HepG2 (cell line): Measurements from ENCODE around the gene PLD3. TPM values are rescaled to one million over a fixed set of nuclear protein-coding genes. Genes with fewer than 3 reads are reported as not detected.

Experiments used
- ATAC-seq: fragments of 200-7000 bp; cut with Tn5 transposase; 3 replicates; pipeline ENCODE4 v1.9.1; 2020; ENCODE audit warnings: mild to moderate bottlenecking, moderate library complexity
- BruUV-seq: library from RNA; stranded (reverse); fragments of 400-500 nt; replicated peaks from 2 replicates; lab custom pipeline; 2021; lab: Mats Ljungman, UMichigan
- CTCF ChIA-PET: fragments of 300-600 bp; formaldehyde crosslinking; extraction: SDS; loops from one replicate; lab custom pipeline; 2021; ENCODE audit warnings: low total read pairs, inconsistent platforms, low intra/inter-chr PET ratio; lab: Yijun Ruan, JAX
- POLR2A ChIA-PET: fragments of 350-600 bp; sonication (Branson Sonifier 250); formaldehyde crosslinking; loops from one replicate; lab custom pipeline; 2020; ENCODE audit warnings: antibody characterized with exemption, inconsistent platforms; lab: Yijun Ruan, JAX
- DNase-seq: peaks from one replicate; pipeline ENCODE4 v3.0.0-alpha.2; 2015; ENCODE audit warnings: low spot score
- FAIRE-seq: peaks from 3 replicates; lab custom pipeline; 2011; peaks lifted over from hg19 to GRCh38; lab: Jason Lieb, UNC
- H2AFZ ChIP-seq: one replicate; pipeline ENCODE4 v1.6.1; 2011; ENCODE audit warnings: low read length, inconsistent platforms
- H3K27ac ChIP-seq: fragments of 300-600 bp; 3 replicates; pipeline ENCODE4 v1.8.0; 2011; ENCODE audit warnings: mixed run types, mild to moderate bottlenecking, mixed read lengths, low read length, inconsistent platforms; ENCODE audit not compliant: insufficient read depth; ENCODE audit errors: extremely low read length
- H3K27me3 ChIP-seq, 2 experiments: fragments of 200-600 bp in 1 of 2; 2 replicates in 1 of 2; 3 replicates in 1 of 2; pipeline versions ENCODE4 v1.6.0 to v1.8.0; 2011; ENCODE audit warnings: low read length in 2 of 2, mild to moderate bottlenecking in 2 of 2, moderate library complexity in 2 of 2, inconsistent platforms in 1 of 2; ENCODE audit not compliant: insufficient read depth in 2 of 2, control insufficient read depth in 1 of 2
- H3K36me3 ChIP-seq, 2 experiments: fragments of 200-600 bp in 1 of 2; replicated peaks in 1 of 2; 2 replicates in 1 of 2; 3 replicates in 1 of 2; pipeline versions ENCODE4 v1.5.1 to v1.8.0; 2011; ENCODE audit warnings: low read length in 2 of 2, inconsistent platforms in 1 of 2; ENCODE audit not compliant: insufficient read depth in 2 of 2, control insufficient read depth in 1 of 2
- H3K4me1 ChIP-seq: 2 replicates; pipeline ENCODE4 v1.5.1; 2012; ENCODE audit warnings: low read length, inconsistent platforms; ENCODE audit not compliant: insufficient read depth
- H3K4me2 ChIP-seq: 2 replicates; pipeline ENCODE4 v1.6.0; 2011; ENCODE audit warnings: low read depth, low read length, inconsistent platforms
- H3K4me3 ChIP-seq, 3 experiments: fragments of 200-600 bp in 1 of 3; sonication (generic), shearing (Covaris generic) in 1 of 3; replicated peaks in 1 of 3; 2 replicates each; pipeline ENCODE4 v1.5.1; 2011 to 2016; ENCODE audit warnings: low read length in 3 of 3, inconsistent platforms in 2 of 3, low read depth in 2 of 3, mild to moderate bottlenecking in 2 of 3, control low read depth in 1 of 3, mixed read lengths in 1 of 3; ENCODE audit not compliant: insufficient read depth in 1 of 3
- H3K79me2 ChIP-seq: one replicate; pipeline ENCODE4 v1.6.1; 2011; ENCODE audit warnings: low read length, inconsistent platforms; ENCODE audit not compliant: insufficient read depth
- H3K9ac ChIP-seq: 2 replicates; pipeline ENCODE4 v1.6.0; 2011; ENCODE audit warnings: mild to moderate bottlenecking, low read depth, low read length, inconsistent platforms; ENCODE audit not compliant: insufficient read depth
- H3K9me3 ChIP-seq: 2 replicates; pipeline ENCODE4 v1.5.1; 2012; ENCODE audit warnings: mild to moderate bottlenecking, low read length
- H4K20me1 ChIP-seq: 2 replicates; pipeline ENCODE4 v1.6.0; 2011; ENCODE audit warnings: inconsistent platforms, mild to moderate bottlenecking, low read length, moderate library complexity; ENCODE audit not compliant: insufficient read depth
- CEBPG ChIP-seq: IDR thresholded peaks from 2 replicates; pipeline ENCODE4 v1.6.1; 2016
- GATAD2A ChIP-seq: IDR thresholded peaks from 2 replicates; pipeline ENCODE4 v1.6.1; 2016
- MAFK ChIP-seq, 2 experiments: IDR thresholded peaks in 1 of 2; conservative IDR thresholded peaks in 1 of 2; 2 replicates each; pipeline ENCODE4 v1.6.1; 2011; ENCODE audit warnings: improper control_type of control experiment in 2 of 2, low read length in 2 of 2
- ZC3H4 ChIP-seq: sonication (generic); formaldehyde crosslinking; IDR thresholded peaks from 2 replicates; pipeline ENCODE4 v1.4.0; 2020; ENCODE audit warnings: missing genetic modification reagents, borderline replicate concordance
- ZFP36 ChIP-seq: fragments of 150-350 bp; IDR thresholded peaks from 2 replicates; pipeline ENCODE4 v1.6.1; 2018; ENCODE audit warnings: borderline replicate concordance, low read length, low read depth; ENCODE audit not compliant: partially characterized antibody
- ZMYM3 ChIP-seq: sonication (generic); formaldehyde crosslinking; IDR thresholded peaks from 2 replicates; pipeline ENCODE4 v1.5.1; 2020; ENCODE audit warnings: mild to moderate bottlenecking, missing genetic modification reagents
- ZNF3 ChIP-seq: IDR thresholded peaks from 2 replicates; pipeline ENCODE4 v1.7.0; 2017; ENCODE audit warnings: inconsistent platforms
- ZNF343 ChIP-seq: sonication (generic); formaldehyde crosslinking; IDR thresholded peaks from 2 replicates; pipeline ENCODE4 v1.4.0; 2020; ENCODE audit warnings: mild to moderate bottlenecking, missing genetic modification reagents
- ZNF460 ChIP-seq: sonication (generic); formaldehyde crosslinking; IDR thresholded peaks from 2 replicates; pipeline ENCODE4 v1.5.1; 2020; ENCODE audit warnings: missing genetic modification reagents, mild to moderate bottlenecking, borderline replicate concordance
- WGBS: methylation state at CpG from one replicate; pipeline ENCODE4 v1.1.6; 2017; ENCODE audit warnings: low lambda C conversion rate; 5-methylcytosine and 5-hydroxymethylcytosine counted together
- in situ Hi-C: cut with HindIII; loops from 2 replicates; pipeline ENCODE4 v1.10.0; 2017; ENCODE audit warnings: low pct_unique_long_range_greater_than_20kb; ENCODE audit not compliant: extremely low pct_ligation_motif_present
- intact Hi-C: fragments of 100-400 bp; cut with micrococcal nuclease; formaldehyde crosslinking; loops from one replicate; pipeline ENCODE4 v1.10.0; 2022; ENCODE audit not compliant: unreplicated experiment
- polyA plus RNA-seq, 8 experiments: library from polyadenylated mRNA; depleted of rRNA in 3 of 8; stranded (reverse) in 7 of 8; unstranded in 1 of 8; fragments of >200 nt; fragmentation: Illumina TruSeq in 4 of 8; extraction: Trizol in 4 of 8; gene quantifications; 2 replicates each; pipeline versions ENCODE4 v1.2.1 to v1.2.3, GENCODE V29; 2011 to 2016; ENCODE audit warnings: low read depth in 4 of 8, missing spikeins in 1 of 8, mixed read lengths in 1 of 8; ENCODE audit not compliant: insufficient read depth in 1 of 8
- total RNA-seq, 5 experiments: library from RNA; depleted of rRNA; stranded (reverse); fragments of >200 nt; fragmentation: Illumina TruSeq; extraction: Trizol; gene quantifications; 2 replicates each; pipeline ENCODE4 v1.2.3, GENCODE V29; 2016; ENCODE audit warnings: low read depth in 1 of 5

Gene PLD3
- total and polyA plus RNA-seq, 2 of the 13 experiments (the other 11 are each of a cell fraction or from before 2014, with no cell fraction given) = 45.7 to 164 TPM

- Histone ChIP-seq H2AFZ (no peak overlapping the region), H3K36me3 (no peaks in the 10 kb centered on the region)
- TF ChIP-seq MAFK (conservative IDR thresholded peaks at IDR 0.05 in 1 of 2, IDR thresholded peaks at IDR 0.05 in 1 of 2; ENCODE audit: low read length in 2 of 2) (peak in 1 of 2 experiments; percentile 19; a peak in 1 of 4 replicates), ZNF460 (CRISPR knock-in tag) (peak; percentile 86), CEBPG (0 out of 2 replicates have a peak, but pooled peaks have one; percentile 11), ZNF343 (CRISPR knock-in tag) (no peak), ZNF3 (CRISPR knock-in tag) (peak; percentile 93)
- TF ChIP-seq, all 625 proteins: peak for 4
- Histone ChIP-seq H3K27ac (no peak overlapping the region), H3K4me2 (no peak overlapping the region), H3K27me3 (peaks cover 0 to 23% of the 10 kb centered on the region in 2 experiments; a peak in 3 of 5 replicates), H3K9me3 (no peaks in the 10 kb centered on the region), H3K4me3 (no peak overlapping the region), H3K79me2 (no peaks in the 10 kb centered on the region), H3K4me1 (peaks cover 57% of the 10 kb centered on the region), H4K20me1 (no peaks in the 10 kb centered on the region), H3K9ac (no peak overlapping the region)
- POLR2A ChIA-PET = interaction anchor here (1.2 to 1.5 kb wide), 2 partner anchors 12 to 20 kb away, joined by 3 to 4 read pairs; no protein-coding TSS in a partner anchor
- intact Hi-C loops (no loop called here), in situ Hi-C loops (no loop called here)
- no peak for FAIRE-seq
- WGBS = 30% methylated on average over 9 of the region's 21 CpGs
- DNase-seq = no peak
- no TSS peak for BruUV-seq
- ATAC-seq = no peak
- CTCF ChIA-PET = no interaction called here
Measured at GRCh38 chr19:40414542-40415535, 66.3 kb downstream of the PLD3 start.

GRCh38 chr19:40415768-40416167 is 67.3 kb downstream of the PLD3 start:
- Histone ChIP-seq H3K27me3 (peaks cover 0 to 23% of the 10 kb centered on the region in 2 experiments; a peak in 3 of 5 replicates), H3K79me2 (no peaks in the 10 kb centered on the region), H3K9me3 (no peaks in the 10 kb centered on the region), H4K20me1 (no peaks in the 10 kb centered on the region), H3K4me2 (no peak overlapping the region; the same call in 1 of the 2 replicates), H3K4me3 (no peak overlapping the region), H3K27ac (no peak overlapping the region), H3K36me3 (no peaks in the 10 kb centered on the region), H3K4me1 (peaks cover 53% of the 10 kb centered on the region), H3K9ac (no peak overlapping the region), H2AFZ (no peak overlapping the region)
- in situ Hi-C loops (no loop called here), intact Hi-C loops (no loop called here)
- FAIRE-seq = no peak
- WGBS = 19% methylated on average over 2 of the region's 2 CpGs
- TF ChIP-seq GATAD2A (no peak), ZC3H4 (CRISPR knock-in tag) (no peak), ZFP36 (peak; percentile 96), ZMYM3 (0 out of 2 replicates have a peak, but pooled peaks have one; percentile 42)
- ATAC-seq = no peak
- no TSS peak for BruUV-seq
- ChIA-PET CTCF (no interaction called here), POLR2A (interaction anchor here (1.2 to 2.0 kb wide), 3 partner anchors 10 to 19 kb away, joined by 3 to 20 read pairs (median 4); partner anchors contain the start of gene SERTAD1)
- no peak for DNase-seq
